SK-N-SH (cell line): ENCODE measurements around the gene PCSK6.

Experiments used
- EP300 ChIP-seq, 2 experiments: IDR thresholded peaks; 2 replicates each; pipeline versions ENCODE4 v1.4.0 to v1.6.1; 2012; ENCODE audit warnings: borderline replicate concordance in 1 of 2, low read depth in 1 of 2, low read length in 1 of 2
- GABPA ChIP-seq: IDR thresholded peaks from 2 replicates; pipeline ENCODE4 v1.4.0; 2012; ENCODE audit warnings: low read depth, mild to moderate bottlenecking
- JUND ChIP-seq: IDR thresholded peaks from 2 replicates; pipeline ENCODE4 v1.4.0; 2012
- MXI1 ChIP-seq: IDR thresholded peaks from 2 replicates; pipeline ENCODE4 v1.6.1; 2012; ENCODE audit warnings: mild to moderate bottlenecking, low read depth, low read length, improper control_type of control experiment
- PBX3 ChIP-seq: IDR thresholded peaks from 2 replicates; pipeline ENCODE4; 2012
- POLR2AphosphoS5 ChIP-seq: IDR thresholded peaks from 2 replicates; pipeline ENCODE4 v1.6.1; 2012; ENCODE audit warnings: low read depth, low read length
- RAD21 ChIP-seq: IDR thresholded peaks from 2 replicates; pipeline ENCODE4 v1.6.1; 2012; ENCODE audit warnings: mild to moderate bottlenecking, low read length
- RFX5 ChIP-seq: IDR thresholded peaks from 2 replicates; pipeline ENCODE4 v1.6.1; 2012; ENCODE audit warnings: mild to moderate bottlenecking, improper control_type of control experiment, low read length
- RXRA ChIP-seq: IDR thresholded peaks from 2 replicates; pipeline ENCODE4 v1.4.0; 2012; ENCODE audit warnings: low read depth, mild to moderate bottlenecking, borderline replicate concordance
- SMC3 ChIP-seq: IDR thresholded peaks from 2 replicates; pipeline ENCODE4 v1.6.1; 2012; ENCODE audit warnings: low read depth, low read length, improper control_type of control experiment
- TF ChIP-seq, protein P1 (sequence below): fragments of 200-600 bp; sonication (generic); IDR thresholded peaks from 2 replicates; pipeline ENCODE4 v1.6.1; 2017; ENCODE audit warnings: antibody characterized with exemption, mild to moderate bottlenecking, moderate library complexity

- TF ChIP-seq SMC3 (no peak), MXI1 (no peak), RFX5 (no peak), RXRA (no peak), GABPA (no peak), JUND (no peak), PBX3 (no peak), POLR2AphosphoS5 (no peak), EP300 (IDR thresholded peaks at IDR 0.05; ENCODE audit: borderline replicate concordance in 1 of 2, low read depth in 1 of 2, low read length in 1 of 2) (no peak), RAD21 (no peak)
- TF ChIP-seq, protein P1, sequence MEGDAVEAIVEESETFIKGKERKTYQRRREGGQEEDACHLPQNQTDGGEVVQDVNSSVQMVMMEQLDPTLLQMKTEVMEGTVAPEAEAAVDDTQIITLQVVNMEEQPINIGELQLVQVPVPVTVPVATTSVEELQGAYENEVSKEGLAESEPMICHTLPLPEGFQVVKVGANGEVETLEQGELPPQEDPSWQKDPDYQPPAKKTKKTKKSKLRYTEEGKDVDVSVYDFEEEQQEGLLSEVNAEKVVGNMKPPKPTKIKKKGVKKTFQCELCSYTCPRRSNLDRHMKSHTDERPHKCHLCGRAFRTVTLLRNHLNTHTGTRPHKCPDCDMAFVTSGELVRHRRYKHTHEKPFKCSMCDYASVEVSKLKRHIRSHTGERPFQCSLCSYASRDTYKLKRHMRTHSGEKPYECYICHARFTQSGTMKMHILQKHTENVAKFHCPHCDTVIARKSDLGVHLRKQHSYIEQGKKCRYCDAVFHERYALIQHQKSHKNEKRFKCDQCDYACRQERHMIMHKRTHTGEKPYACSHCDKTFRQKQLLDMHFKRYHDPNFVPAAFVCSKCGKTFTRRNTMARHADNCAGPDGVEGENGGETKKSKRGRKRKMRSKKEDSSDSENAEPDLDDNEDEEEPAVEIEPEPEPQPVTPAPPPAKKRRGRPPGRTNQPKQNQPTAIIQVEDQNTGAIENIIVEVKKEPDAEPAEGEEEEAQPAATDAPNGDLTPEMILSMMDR, result no peak
Measured at GRCh38 chr15:101407966-101408775, 81.3 kb downstream of the PCSK6 start.
